Kidney capillary endothelial cell (primary cell): ENCODE results near the gene OPCML.
A peak's percentile ranks its signal among the peaks of the same experiment; 100 is the strongest.

Experiments
- DNase-seq: peaks from one replicate; pipeline ENCODE4 v3.0.0-alpha.2; 2018; ENCODE audit warnings: low spot score

OPCML gene

DNA sequence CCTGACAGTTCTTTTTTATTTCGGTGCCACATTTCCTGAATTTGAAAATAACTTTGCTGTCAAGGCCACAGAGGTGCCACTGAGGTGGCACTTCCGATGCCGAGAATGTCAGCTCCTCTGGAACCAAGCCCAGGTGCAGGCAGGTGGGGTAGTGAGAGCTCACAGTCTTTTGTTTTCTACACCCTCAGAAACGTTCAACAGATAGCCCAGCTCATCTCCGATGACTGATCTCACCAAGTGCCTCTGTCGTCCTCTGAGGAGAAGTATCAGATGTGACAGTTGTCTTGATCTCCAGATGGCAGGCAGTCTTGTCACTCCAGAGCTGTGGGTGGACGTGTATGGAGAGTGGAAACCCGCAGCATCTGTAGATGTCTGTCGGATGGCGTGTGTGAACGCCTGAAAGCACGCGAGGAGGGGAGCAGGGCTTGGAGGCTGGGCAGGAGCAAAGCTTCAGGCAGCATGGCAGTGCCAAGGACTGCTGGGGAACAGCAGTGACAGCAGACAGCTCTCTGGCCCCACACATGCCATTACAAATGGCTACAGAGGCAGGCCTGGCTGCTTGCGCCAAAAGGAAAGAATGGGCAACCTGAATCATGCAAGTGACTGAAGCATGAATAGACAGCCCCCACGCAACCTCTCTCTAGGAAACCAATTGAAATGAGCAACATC is 877.0 kb downstream of the OPCML start:
- DNase-seq = no peak

DNA sequence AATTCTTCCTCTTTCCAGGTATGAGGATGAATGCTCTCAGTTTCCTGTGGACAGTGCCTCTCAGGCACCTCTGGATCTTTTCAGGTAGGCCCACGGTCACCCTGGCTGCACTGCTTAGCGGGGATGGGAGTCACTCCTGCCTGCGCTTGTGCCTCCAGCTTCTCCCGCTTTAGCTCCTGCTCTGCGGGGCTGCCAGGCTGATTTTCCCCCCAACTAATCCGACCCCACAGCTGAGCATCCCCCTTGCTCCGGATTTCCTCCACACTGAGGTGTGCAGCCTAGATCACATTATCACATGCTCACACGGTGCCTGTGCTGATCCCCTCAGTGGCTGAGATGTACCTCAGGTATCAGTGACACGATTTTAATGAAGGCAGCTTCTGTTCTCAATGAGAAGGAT is 879.1 kb downstream of the OPCML start:
- no peak for DNase-seq

DNA sequence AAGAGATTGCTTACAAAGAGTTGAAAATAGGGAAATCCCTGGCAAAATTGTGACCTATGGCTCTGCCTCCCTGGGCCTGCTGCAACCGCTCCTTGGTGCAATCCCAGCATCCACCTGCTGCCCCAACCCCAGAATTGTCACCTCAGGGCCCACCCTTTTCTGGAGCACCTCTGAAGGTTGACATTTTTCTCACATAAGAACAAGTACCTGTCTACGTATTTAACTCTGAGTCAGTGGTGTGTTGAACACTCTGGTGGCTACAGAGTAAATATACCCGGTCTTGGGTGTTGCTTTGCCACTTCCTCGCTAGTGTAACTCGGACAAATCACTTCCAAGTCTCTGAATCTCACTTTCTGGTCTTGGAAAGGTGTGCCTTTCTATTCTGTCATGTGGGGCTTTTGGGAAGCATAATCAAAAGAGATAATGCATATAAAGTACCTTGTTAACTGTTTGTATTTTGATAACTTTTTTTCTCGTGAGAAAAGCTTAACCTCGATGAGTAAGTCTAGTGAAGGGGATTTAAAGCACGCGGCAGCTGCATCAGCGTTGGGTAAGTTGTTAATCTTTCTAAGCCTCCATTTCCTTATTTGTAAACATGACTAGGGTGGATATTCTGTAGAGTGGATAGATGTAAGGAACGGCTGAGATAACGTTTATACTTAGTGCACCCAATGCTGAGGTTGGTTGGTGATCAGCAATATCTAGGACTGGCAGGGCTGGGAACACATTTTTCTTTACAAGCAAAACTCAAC is 881.2 kb downstream of the OPCML start:
- DNase-seq = no peak

- DNase-seq = no peak
Measured at GRCh38 chr11:132649277-132649676, 883.0 kb downstream of the OPCML start.

DNA sequence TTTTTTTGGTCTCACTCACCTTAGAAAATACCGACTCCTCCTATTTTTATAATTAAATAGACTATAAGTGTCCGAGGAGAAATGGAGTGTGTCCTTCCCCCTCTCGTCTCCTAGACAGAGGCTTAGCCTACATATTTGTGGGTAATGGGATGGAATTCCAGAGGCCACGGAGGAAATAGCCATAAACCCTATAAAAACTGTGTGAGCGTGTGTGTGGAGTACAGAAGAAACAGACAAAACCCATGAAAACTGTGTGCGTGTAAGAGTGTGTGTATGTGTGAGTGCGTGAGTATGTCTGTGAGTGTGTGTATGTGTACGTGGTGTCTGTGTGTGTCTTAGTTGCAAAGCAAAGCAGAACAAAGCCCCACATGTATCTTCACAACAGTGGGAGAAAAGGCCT is 883.5 kb downstream of the OPCML start:
- no peak for DNase-seq

DNA sequence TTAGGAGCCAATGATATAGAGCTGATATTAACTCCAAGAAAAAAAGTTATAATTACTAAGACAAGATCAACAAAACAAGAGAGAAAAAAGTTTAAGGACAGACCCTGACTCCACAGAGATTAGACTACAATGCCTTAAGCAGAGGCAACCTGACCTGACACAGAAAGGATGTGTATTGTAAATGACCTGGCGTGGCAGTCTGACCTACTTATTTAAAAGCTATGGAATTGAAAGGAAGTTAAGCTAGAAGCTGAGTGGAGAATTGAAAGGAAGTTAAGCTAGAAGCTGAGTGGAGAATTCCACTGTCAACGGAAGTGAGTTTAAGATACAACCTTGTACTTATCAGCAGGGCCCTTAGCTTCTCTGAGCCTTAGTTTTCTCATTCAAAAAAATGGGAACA is 885.4 kb downstream of the OPCML start:
- DNase-seq = peak; percentile 36

GRCh38 chr11:132644520-132645239 is 887.6 kb downstream of the OPCML start:
- DNase-seq = no peak

GRCh38 chr11:132643239-132643638 is 889.1 kb downstream of the OPCML start:
- no peak for DNase-seq

GRCh38 chr11:132640952-132641351 is 891.3 kb downstream of the OPCML start:
- DNase-seq = no peak

DNA sequence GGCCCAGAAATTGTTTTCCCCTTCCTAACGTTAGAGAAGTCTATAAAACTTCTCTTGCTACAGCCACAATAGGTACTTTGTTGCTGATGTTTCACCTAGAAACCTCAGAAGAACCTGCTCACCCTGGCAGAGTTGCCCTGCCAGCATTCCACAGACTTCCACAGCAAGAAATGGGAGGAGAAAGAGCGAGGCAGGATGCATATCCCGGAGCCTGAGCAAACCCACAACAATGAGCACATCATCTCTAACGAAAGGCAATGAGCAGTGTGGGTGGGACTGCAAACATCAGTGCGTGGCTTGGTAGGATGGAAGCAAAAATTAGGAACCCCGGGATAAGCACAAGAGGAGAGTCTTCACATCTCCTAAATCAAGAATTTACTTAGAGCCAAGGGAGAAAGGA is 892.3 kb downstream of the OPCML start:
- no peak for DNase-seq

- DNase-seq = no peak
Measured at GRCh38 chr11:132639403-132639802, 892.9 kb downstream of the OPCML start.

DNA sequence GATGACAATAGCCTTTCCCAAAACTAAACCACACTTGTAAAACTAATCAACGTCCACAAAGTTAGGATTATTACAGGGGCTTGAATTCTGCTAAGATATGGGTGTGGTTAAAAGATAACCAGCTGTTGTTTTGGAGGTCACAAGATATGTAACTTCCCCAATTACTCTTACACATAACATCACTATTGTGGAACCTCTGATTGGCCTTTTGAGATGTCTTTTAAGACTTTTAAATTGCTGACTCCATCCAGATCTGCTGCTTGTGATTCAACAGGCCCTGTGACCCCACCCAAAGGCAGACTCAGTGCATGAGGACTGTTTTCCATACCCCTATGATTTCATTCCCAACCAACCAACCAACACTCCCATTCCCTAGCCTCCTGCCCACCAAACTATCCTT is 893.9 kb downstream of the OPCML start:
- no peak for DNase-seq

- DNase-seq = no peak
Measured at GRCh38 chr11:132636523-132636922, 895.8 kb downstream of the OPCML start.

DNA sequence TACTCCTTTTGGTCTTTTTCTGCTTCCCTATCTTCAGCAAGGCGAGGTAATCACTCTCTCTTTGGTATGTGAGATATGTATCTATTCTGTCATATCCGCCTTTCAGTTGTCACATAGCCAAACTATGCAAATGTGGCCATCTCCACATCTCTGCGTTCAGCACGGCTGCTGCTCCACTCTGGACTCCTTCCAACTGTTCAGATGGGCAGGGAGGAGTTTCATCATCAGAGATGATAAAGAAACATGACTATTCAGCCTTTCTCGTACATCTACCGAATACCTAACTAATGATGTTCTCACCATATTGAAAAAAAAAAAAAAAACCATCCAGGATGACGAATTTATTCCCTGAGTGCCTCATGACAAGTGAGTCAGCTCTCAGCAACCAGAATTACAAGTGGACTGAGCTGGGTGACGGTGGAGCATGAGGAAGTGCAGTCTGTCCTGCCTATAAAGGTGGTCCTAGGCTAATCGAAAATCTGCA is 899.6 kb downstream of the OPCML start:
- peak; percentile 96 for DNase-seq

DNA sequence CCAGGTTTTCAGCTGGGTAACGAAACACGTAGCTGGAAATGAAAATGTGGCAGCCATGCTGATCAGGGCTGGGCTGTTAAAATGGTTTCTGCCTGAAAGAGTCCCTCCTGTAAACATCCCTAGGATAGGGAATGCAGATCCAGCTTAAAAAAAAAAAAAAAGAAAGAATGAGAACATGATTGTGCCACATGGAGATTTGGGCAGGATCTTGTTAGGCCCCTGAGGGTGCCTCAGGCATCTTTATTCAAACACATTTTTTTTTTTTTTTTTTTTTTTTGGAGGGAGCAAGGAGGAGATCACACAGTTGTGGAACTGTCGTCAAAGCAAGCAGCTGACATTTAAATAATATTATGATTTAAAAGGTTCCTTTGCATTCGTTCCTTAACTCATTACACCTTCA is 900.3 kb downstream of the OPCML start:
- DNase-seq = no peak

DNA sequence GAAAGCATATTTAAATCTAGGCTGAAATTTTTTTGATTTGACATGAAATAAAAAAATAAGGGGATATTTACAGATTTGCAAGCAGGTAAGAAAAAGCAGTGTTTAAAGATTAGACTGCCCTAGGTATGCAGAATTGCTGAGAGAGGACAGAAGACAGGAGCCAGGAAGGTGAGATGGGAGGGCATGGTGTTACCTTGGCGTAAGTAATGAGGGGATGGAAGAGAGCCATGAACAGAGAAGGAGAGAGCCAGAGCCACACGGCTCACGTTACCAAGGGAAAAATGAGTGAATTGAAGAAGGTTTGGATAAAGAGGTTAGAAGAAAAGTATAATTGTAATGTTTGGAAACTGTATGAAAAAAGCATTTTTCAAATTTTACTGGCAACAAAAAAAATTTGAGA is 904.3 kb downstream of the OPCML start:
- no peak for DNase-seq

DNA sequence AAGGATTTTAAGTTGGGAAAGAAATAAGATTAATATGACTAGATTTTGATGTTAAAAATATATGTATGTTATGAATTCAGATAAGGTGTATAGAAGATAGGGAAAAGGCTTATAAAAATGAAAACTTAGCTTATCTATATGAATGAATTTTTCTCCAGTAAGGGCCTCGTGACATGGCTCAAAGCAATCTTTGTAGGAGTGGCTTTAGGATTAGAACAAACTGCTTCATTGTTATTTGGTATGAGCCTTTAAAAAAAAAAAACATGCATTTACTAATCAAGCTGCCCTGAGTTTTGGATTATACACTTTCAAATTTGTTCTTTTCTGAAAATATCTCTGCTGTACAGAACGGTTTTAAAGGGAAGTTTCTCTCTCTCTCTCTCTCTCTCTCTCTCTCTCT is 905.9 kb downstream of the OPCML start:
- DNase-seq = no peak

GRCh38 chr11:132623511-132623910 is 908.8 kb downstream of the OPCML start:
- no peak for DNase-seq

DNA sequence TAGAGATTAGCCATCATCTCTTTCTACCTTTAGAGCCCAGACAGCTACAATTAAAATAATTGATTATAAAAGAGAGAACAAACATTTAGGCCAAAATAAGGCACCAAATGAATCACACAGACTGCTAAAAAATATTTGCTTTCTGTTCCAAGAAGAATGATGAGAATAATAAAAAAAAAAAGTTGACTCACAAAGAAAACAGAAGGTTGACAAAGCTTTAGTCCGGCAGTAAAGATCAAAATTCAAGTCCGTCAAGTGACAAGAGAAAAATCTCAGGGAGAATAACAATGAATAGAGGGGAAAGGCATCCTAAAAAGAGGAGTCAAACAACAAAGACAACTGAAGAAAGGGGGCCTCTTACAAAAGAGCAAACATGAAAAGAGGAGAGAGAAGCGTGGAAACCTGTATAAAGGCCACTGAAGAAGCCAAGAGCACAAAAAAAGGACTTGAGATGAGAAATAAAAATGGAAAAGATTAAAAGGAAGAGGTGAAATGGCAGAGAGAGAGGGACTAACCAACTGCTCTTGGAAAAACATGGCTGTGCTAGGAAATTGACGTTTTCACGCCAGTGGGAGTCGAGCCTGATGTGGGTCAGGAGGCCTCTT is 910.2 kb downstream of the OPCML start:
- DNase-seq = no peak

DNA sequence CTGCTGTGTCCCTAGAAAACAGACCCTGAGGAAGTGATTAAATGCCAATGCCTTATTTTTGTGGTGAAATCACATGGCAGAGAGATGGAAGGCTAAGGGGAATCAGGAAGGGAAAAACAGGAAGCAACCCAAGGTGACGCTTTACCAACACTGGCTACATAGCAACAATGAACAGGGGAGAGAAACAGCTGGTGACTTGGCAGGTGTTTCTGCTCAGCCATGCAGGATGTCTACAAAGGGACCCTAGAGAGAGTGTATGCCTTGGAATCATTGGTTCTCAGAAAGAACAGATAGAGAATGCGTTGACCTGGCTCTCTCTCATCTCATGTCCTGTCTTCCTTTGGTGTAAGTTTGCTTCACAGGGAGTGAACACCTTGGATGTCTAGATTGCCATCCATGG is 911.9 kb downstream of the OPCML start:
- no peak for DNase-seq

GRCh38 chr11:132610791-132611190 is 921.5 kb downstream of the OPCML start:
- DNase-seq = no peak

GRCh38 chr11:132610216-132610615 is 922.1 kb downstream of the OPCML start:
- DNase-seq = no peak

DNA sequence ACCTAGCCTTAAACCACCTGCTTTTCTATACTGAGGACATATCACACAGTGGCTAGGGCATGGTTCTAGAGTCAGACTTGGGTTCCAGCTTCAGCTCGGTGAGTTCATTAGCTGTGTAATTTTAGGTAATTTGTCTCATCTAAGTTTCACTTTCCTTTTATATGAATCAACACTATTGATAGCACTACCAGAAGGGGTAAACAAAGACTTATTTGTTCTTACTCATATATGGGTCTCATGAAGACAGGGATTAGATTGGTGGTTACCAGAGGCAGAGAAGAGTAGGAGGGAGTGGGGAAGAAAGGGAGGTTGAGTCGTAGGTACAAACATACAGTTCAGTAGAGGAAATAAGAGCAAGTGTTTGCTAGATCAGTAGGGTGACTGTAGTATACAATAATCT is 924.7 kb downstream of the OPCML start:
- DNase-seq = no peak
